Activated CD4-positive, alpha-beta T cell treated with anti-CD3 and anti-CD28 coated beads, Interleukin-2, amount 10 ng/mL, durations not matched to agents 24 days and 14 days (primary cell): ENCODE data around the gene SDK2. TPM values are rescaled to one million over a fixed set of nuclear protein-coding genes. Genes with fewer than 3 reads are reported as not detected.
"Not testable (repeated sequence)": the region's sequence is repeated elsewhere in the genome, so short reads cannot be mapped to it uniquely, and the experiment has no call there.

Source experiments
- DNase-seq: peaks from one replicate; pipeline ENCODE4 v3.0.0; 2022
- H3K27ac Mint-ChIP-seq: one replicate; pipeline ENCODE4 v1.8.0; 2022; ENCODE audit warnings: mild to moderate bottlenecking, mixed read lengths
- H3K27me3 Mint-ChIP-seq: one replicate; pipeline ENCODE4 v1.8.0; 2022; ENCODE audit warnings: mixed read lengths
- H3K36me3 Mint-ChIP-seq: one replicate; pipeline ENCODE4 v1.8.0; 2022; ENCODE audit warnings: low read depth, mild to moderate bottlenecking, mixed read lengths
- H3K4me1 Mint-ChIP-seq: one replicate; pipeline ENCODE4 v1.8.0; 2021; ENCODE audit warnings: mixed read lengths
- H3K4me3 Mint-ChIP-seq: one replicate; pipeline ENCODE4 v1.8.0; 2022; ENCODE audit warnings: mild to moderate bottlenecking, moderate library complexity, mixed read lengths
- H3K9me3 Mint-ChIP-seq: one replicate; pipeline ENCODE4 v1.8.0; 2021; ENCODE audit warnings: mixed read lengths
- intact Hi-C: fragments of 100-400 bp; cut with micrococcal nuclease; formaldehyde crosslinking; loops from one replicate; pipeline ENCODE4 v1.15.1; 2023
- total RNA-seq: library from RNA; stranded (reverse); gene quantifications from 2 replicates; pipeline ENCODE4 v1.2.3, GENCODE V29; 2022

The SDK2 gene
- total RNA-seq, 1 donor from 2014 or later: 0.42 TPM

- no peak for DNase-seq
- Mint-ChIP-seq H3K27ac (no peak overlapping the region), H3K9me3 (no peaks in the 10 kb centered on the region), H3K27me3 (no peaks in the 10 kb centered on the region), H3K4me3 (no peak overlapping the region), H3K4me1 (no peaks in the 10 kb centered on the region), H3K36me3 (no peaks in the 10 kb centered on the region)
- intact Hi-C loops: no loop called here
Observed at GRCh38 chr17:73378974-73379470, 265.2 kb downstream of the SDK2 start.

- DNase-seq: no peak
- no peaks in the 10 kb centered on the region for H3K36me3 Mint-ChIP-seq
- H3K4me3 Mint-ChIP-seq: no peak overlapping the region
- H3K4me1 Mint-ChIP-seq: no peaks in the 10 kb centered on the region
- no peak overlapping the region for H3K27ac Mint-ChIP-seq
- no peaks in the 10 kb centered on the region for H3K9me3 Mint-ChIP-seq
- peaks cover 3% of the 10 kb centered on the region for H3K27me3 Mint-ChIP-seq
- intact Hi-C loops: no loop called here
Observed at GRCh38 chr17:73376636-73377035, 267.6 kb downstream of the SDK2 start.

GRCh38 chr17:73376152-73376551 lies 268.1 kb downstream of the SDK2 start:
- Mint-ChIP-seq H3K4me3 (no peak overlapping the region), H3K36me3 (no peaks in the 10 kb centered on the region), H3K27me3 (peaks cover 6% of the 10 kb centered on the region), H3K27ac (no peak overlapping the region), H3K9me3 (no peaks in the 10 kb centered on the region), H3K4me1 (no peaks in the 10 kb centered on the region)
- intact Hi-C loops: no loop called here
- no peak for DNase-seq

- H3K27ac Mint-ChIP-seq: no peak overlapping the region
- no peaks in the 10 kb centered on the region for H3K36me3 Mint-ChIP-seq
- peaks cover 7% of the 10 kb centered on the region for H3K27me3 Mint-ChIP-seq
- no peak overlapping the region for H3K4me3 Mint-ChIP-seq
- H3K4me1 Mint-ChIP-seq: no peaks in the 10 kb centered on the region
- no peak for DNase-seq
- intact Hi-C loops: loop anchor here (2.0 kb wide), 1 partner anchor 61 kb away; no protein-coding TSS in a partner anchor
- H3K9me3 Mint-ChIP-seq: no peaks in the 10 kb centered on the region
Observed at GRCh38 chr17:73371836-73372235, 272.4 kb downstream of the SDK2 start.

- no peaks in the 10 kb centered on the region for H3K36me3 Mint-ChIP-seq
- no peak overlapping the region for H3K4me3 Mint-ChIP-seq
- DNase-seq: no peak
- no peaks in the 10 kb centered on the region for H3K9me3 Mint-ChIP-seq
- intact Hi-C loops: loop anchor here (2.0 kb wide), 1 partner anchor 60 kb away; no protein-coding TSS in a partner anchor
- H3K27ac Mint-ChIP-seq: no peak overlapping the region
- peaks cover 7% of the 10 kb centered on the region for H3K27me3 Mint-ChIP-seq
- no peaks in the 10 kb centered on the region for H3K4me1 Mint-ChIP-seq
Observed at GRCh38 chr17:73371285-73371684, 273.0 kb downstream of the SDK2 start.

- H3K27me3 Mint-ChIP-seq, H3K4me3 Mint-ChIP-seq, H3K4me1 Mint-ChIP-seq, H3K9me3 Mint-ChIP-seq, H3K27ac Mint-ChIP-seq, H3K36me3 Mint-ChIP-seq: not testable (repeated sequence)
- DNase-seq: peak; percentile 92
- intact Hi-C loops: loop anchor here (1.0 to 10.0 kb wide), 6 partner anchors 59 to 810 kb away; no protein-coding TSS in a partner anchor
Observed at GRCh38 chr17:73369817-73370490, 274.3 kb downstream of the SDK2 start.

- intact Hi-C loops: loop anchor here (10.0 kb wide), 1 partner anchor 384 kb away; no protein-coding TSS in a partner anchor
- no peaks in the 10 kb centered on the region for H3K36me3 Mint-ChIP-seq
- peaks cover 7% of the 10 kb centered on the region for H3K27me3 Mint-ChIP-seq
- H3K27ac Mint-ChIP-seq: no peak overlapping the region
- no peaks in the 10 kb centered on the region for H3K4me1 Mint-ChIP-seq
- no peak for DNase-seq
- H3K9me3 Mint-ChIP-seq: no peaks in the 10 kb centered on the region
- no peak overlapping the region for H3K4me3 Mint-ChIP-seq
Observed at GRCh38 chr17:73369111-73369521, 275.1 kb downstream of the SDK2 start.

GRCh38 chr17:73368085-73368631 lies 276.1 kb downstream of the SDK2 start:
- no peaks in the 10 kb centered on the region for H3K9me3 Mint-ChIP-seq
- H3K27ac Mint-ChIP-seq: no peak overlapping the region
- intact Hi-C loops: loop anchor here (10.0 kb wide), 1 partner anchor 383 kb away; no protein-coding TSS in a partner anchor
- H3K4me3 Mint-ChIP-seq: no peak overlapping the region
- peaks cover 7% of the 10 kb centered on the region for H3K27me3 Mint-ChIP-seq
- no peaks in the 10 kb centered on the region for H3K4me1 Mint-ChIP-seq
- H3K36me3 Mint-ChIP-seq: no peaks in the 10 kb centered on the region
- DNase-seq: no peak

- no peak for DNase-seq
- H3K9me3 Mint-ChIP-seq: no peaks in the 10 kb centered on the region
- intact Hi-C loops: loop anchor here (10.0 kb wide), 1 partner anchor 381 kb away; no protein-coding TSS in a partner anchor
- H3K36me3 Mint-ChIP-seq: no peaks in the 10 kb centered on the region
- no peaks in the 10 kb centered on the region for H3K27me3 Mint-ChIP-seq
- no peak overlapping the region for H3K4me3 Mint-ChIP-seq
- no peak overlapping the region for H3K27ac Mint-ChIP-seq
- H3K4me1 Mint-ChIP-seq: no peaks in the 10 kb centered on the region
Observed at GRCh38 chr17:73365906-73366623, 278.2 kb downstream of the SDK2 start.

GRCh38 chr17:73365301-73365874 lies 278.9 kb downstream of the SDK2 start:
- intact Hi-C loops: loop anchor here (10.0 kb wide), 1 partner anchor 381 kb away; no protein-coding TSS in a partner anchor
- Mint-ChIP-seq H3K36me3 (no peaks in the 10 kb centered on the region), H3K9me3 (no peaks in the 10 kb centered on the region), H3K27ac (no peak overlapping the region), H3K27me3 (no peaks in the 10 kb centered on the region), H3K4me3 (no peak overlapping the region), H3K4me1 (no peaks in the 10 kb centered on the region)
- DNase-seq: no peak

GRCh38 chr17:73364155-73364522 lies 280.1 kb downstream of the SDK2 start:
- Mint-ChIP-seq H3K9me3 (no peaks in the 10 kb centered on the region), H3K4me3 (no peak overlapping the region), H3K36me3 (no peaks in the 10 kb centered on the region), H3K27ac (no peak overlapping the region), H3K27me3 (no peaks in the 10 kb centered on the region), H3K4me1 (no peaks in the 10 kb centered on the region)
- no peak for DNase-seq
- intact Hi-C loops: loop anchor here (10.0 kb wide), 1 partner anchor 379 kb away; no protein-coding TSS in a partner anchor

- DNase-seq: no peak
- Mint-ChIP-seq H3K27me3 (no peaks in the 10 kb centered on the region), H3K27ac (no peak overlapping the region), H3K4me1 (no peaks in the 10 kb centered on the region), H3K4me3 (no peak overlapping the region), H3K9me3 (no peaks in the 10 kb centered on the region), H3K36me3 (no peaks in the 10 kb centered on the region)
- intact Hi-C loops: loop anchor here (10.0 kb wide), 1 partner anchor 379 kb away; no protein-coding TSS in a partner anchor
Observed at GRCh38 chr17:73363442-73364154, 280.6 kb downstream of the SDK2 start.

GRCh38 chr17:73362697-73363096 lies 281.5 kb downstream of the SDK2 start:
- intact Hi-C loops: loop anchor here (10.0 kb wide), 1 partner anchor 378 kb away; no protein-coding TSS in a partner anchor
- no peak overlapping the region for H3K27ac Mint-ChIP-seq
- no peaks in the 10 kb centered on the region for H3K27me3 Mint-ChIP-seq
- DNase-seq: no peak
- H3K9me3 Mint-ChIP-seq: no peaks in the 10 kb centered on the region
- no peaks in the 10 kb centered on the region for H3K36me3 Mint-ChIP-seq
- no peaks in the 10 kb centered on the region for H3K4me1 Mint-ChIP-seq
- no peak overlapping the region for H3K4me3 Mint-ChIP-seq
